HG02943 (cell line): Measurements from ENCODE around the gene PLK5.
"Not testable (repeated sequence)": the region's sequence is repeated elsewhere in the genome, so short reads cannot be mapped to it uniquely, and the experiment has no call there.

Source experiments
- ATAC-seq: cut with Tn5 transposase; IDR thresholded peaks from one replicate; pipeline ENCODE4 v1.9.1; 2021; ENCODE audit warnings: mild to moderate bottlenecking, low read depth, moderate library complexity; ENCODE audit not compliant: unreplicated experiment

Gene PLK5

GRCh38 chr19:1507192-1507660 is 16.7 kb upstream of the PLK5 start:
- ATAC-seq: no peak

GRCh38 chr19:1507763-1508506 is 15.9 kb upstream of the PLK5 start:
- ATAC-seq: no peak

- ATAC-seq: no peak
Measured at GRCh38 chr19:1508507-1508856, 15.4 kb upstream of the PLK5 start.

GRCh38 chr19:1509602-1510441 is 14.1 kb upstream of the PLK5 start:
- no peak for ATAC-seq

- no peak for ATAC-seq
Measured at GRCh38 chr19:1510442-1510806, 13.5 kb upstream of the PLK5 start.

GRCh38 chr19:1510807-1511206 is 13.1 kb upstream of the PLK5 start:
- ATAC-seq: no peak

- ATAC-seq: no peak
Measured at GRCh38 chr19:1511318-1512317, 12.3 kb upstream of the PLK5 start.

GRCh38 chr19:1512671-1513498 is 11.0 kb upstream of the PLK5 start, which contains the start of gene ADAMTSL5:
ADAMTSL5 (minus strand) TSS chr19:1513019; CDS start chr19:1510943, 2,076 bp downstream.
- ATAC-seq: no peak

GRCh38 chr19:1513499-1514294 is 10.2 kb upstream of the PLK5 start:
- no peak for ATAC-seq

GRCh38 chr19:1514295-1514661 is 9.6 kb upstream of the PLK5 start:
- no peak for ATAC-seq

GRCh38 chr19:1514986-1515721 is 8.7 kb upstream of the PLK5 start:
- no peak for ATAC-seq

GRCh38 chr19:1516395-1516753 is 7.5 kb upstream of the PLK5 start:
- no peak for ATAC-seq

- no peak for ATAC-seq
Measured at GRCh38 chr19:1518471-1518870, 5.4 kb upstream of the PLK5 start.

- not testable (repeated sequence) for ATAC-seq
Measured at GRCh38 chr19:1519802-1520201, 4.1 kb upstream of the PLK5 start.

GRCh38 chr19:1520203-1520780 is 3.6 kb upstream of the PLK5 start:
- no peak for ATAC-seq

GRCh38 chr19:1521636-1522035 is 2.2 kb upstream of the PLK5 start:
- ATAC-seq: no peak

GRCh38 chr19:1522061-1522460 is 1.8 kb upstream of the PLK5 start:
- no peak for ATAC-seq

GRCh38 chr19:1522838-1523237 is 1.0 kb upstream of the PLK5 start:
- ATAC-seq: no peak
